ENCODE data around the gene ZFYVE28. TPM values are rescaled to one million over a fixed set of nuclear protein-coding genes. Genes with fewer than 3 reads are reported as not detected.

ZFYVE28 gene
- total RNA-seq, 1 donor, result 2.7 TPM

- DNase-seq (ENCODE audit: low read depth in 2 of 3, low spot score in 2 of 3), result no peak
Observed at GRCh38 chr4:2356123-2357069, 62.0 kb downstream of the ZFYVE28 start.

GRCh38 chr4:2354760-2355159 is 63.7 kb downstream of the ZFYVE28 start:
- no peak for DNase-seq (ENCODE audit: low read depth in 2 of 3, low spot score in 2 of 3)

GRCh38 chr4:2354118-2354517 is 64.3 kb downstream of the ZFYVE28 start:
- peak in 2 of 3 donors; percentile 63 to 72 for DNase-seq (ENCODE audit: low read depth in 2 of 3, low spot score in 2 of 3)

GRCh38 chr4:2353222-2354107 is 65.0 kb downstream of the ZFYVE28 start:
- DNase-seq (ENCODE audit: low read depth in 2 of 3, low spot score in 2 of 3), result no peak

- no peak for DNase-seq (ENCODE audit: low read depth in 2 of 3, low spot score in 2 of 3)
Observed at GRCh38 chr4:2352729-2353221, 65.7 kb downstream of the ZFYVE28 start.

- DNase-seq (ENCODE audit: low read depth in 2 of 3, low spot score in 2 of 3), result no peak
Observed at GRCh38 chr4:2352171-2352570, 66.3 kb downstream of the ZFYVE28 start.

GRCh38 chr4:2350982-2351381 is 67.5 kb downstream of the ZFYVE28 start:
- DNase-seq (ENCODE audit: low read depth in 2 of 3, low spot score in 2 of 3), result no peak

- DNase-seq (ENCODE audit: low read depth in 2 of 3, low spot score in 2 of 3), result no peak
Observed at GRCh38 chr4:2348786-2349185, 69.7 kb downstream of the ZFYVE28 start.

GRCh38 chr4:2347190-2347589 is 71.3 kb downstream of the ZFYVE28 start:
- DNase-seq (ENCODE audit: low read depth in 2 of 3, low spot score in 2 of 3), result no peak

GRCh38 chr4:2343476-2343875 is 75.0 kb downstream of the ZFYVE28 start:
- DNase-seq (ENCODE audit: low read depth in 2 of 3, low spot score in 2 of 3), result no peak

- no peak for DNase-seq (ENCODE audit: low read depth in 2 of 3, low spot score in 2 of 3)
Observed at GRCh38 chr4:2341911-2342652, 76.4 kb downstream of the ZFYVE28 start.

GRCh38 chr4:2341261-2341841 is 77.1 kb downstream of the ZFYVE28 start:
- no peak for DNase-seq (ENCODE audit: low read depth in 2 of 3, low spot score in 2 of 3)

- DNase-seq (ENCODE audit: low read depth in 2 of 3, low spot score in 2 of 3), result no peak
Observed at GRCh38 chr4:2340272-2341061, 78.0 kb downstream of the ZFYVE28 start.

- no peak for DNase-seq (ENCODE audit: low read depth in 2 of 3, low spot score in 2 of 3)
Observed at GRCh38 chr4:2339458-2340271, 78.8 kb downstream of the ZFYVE28 start.

GRCh38 chr4:2338754-2339457 is 79.5 kb downstream of the ZFYVE28 start:
- DNase-seq (ENCODE audit: low read depth in 2 of 3, low spot score in 2 of 3), result no peak

- no peak for DNase-seq (ENCODE audit: low read depth in 2 of 3, low spot score in 2 of 3)
Observed at GRCh38 chr4:2337896-2338295, 80.5 kb downstream of the ZFYVE28 start.

- no peak for DNase-seq (ENCODE audit: low read depth in 2 of 3, low spot score in 2 of 3)
Observed at GRCh38 chr4:2337131-2337723, 81.2 kb downstream of the ZFYVE28 start.

- DNase-seq (ENCODE audit: low read depth in 2 of 3, low spot score in 2 of 3), result no peak
Observed at GRCh38 chr4:2336659-2337058, 81.8 kb downstream of the ZFYVE28 start.

All from hematopoietic multipotent progenitor cell (in vitro differentiated cells).